HepG2 (cell line): Measurements from ENCODE around the gene AKAP12. TPM values are rescaled to one million over a fixed set of nuclear protein-coding genes. Genes with fewer than 3 reads are reported as not detected.
A peak's percentile ranks its signal among the peaks of the same experiment; 100 is the strongest.

Experiments used
- FOXJ3 ChIP-seq: sonication (generic); formaldehyde crosslinking; IDR thresholded peaks from 2 replicates; pipeline ENCODE4 v1.4.0; 2020; ENCODE audit warnings: missing genetic modification reagents, mild to moderate bottlenecking, borderline replicate concordance
- FOXP4 ChIP-seq: sonication (generic); formaldehyde crosslinking; IDR thresholded peaks from 2 replicates; pipeline ENCODE4 v1.4.0; 2020; ENCODE audit warnings: missing genetic modification reagents
- HDAC2 ChIP-seq: sonication (generic); formaldehyde crosslinking; IDR thresholded peaks from 2 replicates; pipeline ENCODE4 v1.4.0; 2020; ENCODE audit warnings: missing genetic modification reagents
- HMG20B ChIP-seq: conservative IDR thresholded peaks from 2 replicates; pipeline ENCODE4 v1.6.1; 2016; ENCODE audit warnings: missing genetic modification reagents, missing compliant biosample characterization
- PITX1 ChIP-seq: sonication (generic); formaldehyde crosslinking; IDR thresholded peaks from 2 replicates; pipeline ENCODE4 v1.5.1; 2020; ENCODE audit warnings: mild to moderate bottlenecking, missing genetic modification reagents
- SP5 ChIP-seq: IDR thresholded peaks from 2 replicates; pipeline ENCODE4 v1.6.1; 2016; ENCODE audit warnings: low read depth, borderline replicate concordance
- TEF ChIP-seq: sonication (generic); formaldehyde crosslinking; IDR thresholded peaks from 2 replicates; pipeline ENCODE4 v1.5.0; 2020; ENCODE audit warnings: missing genetic modification reagents
- ZNF883 ChIP-seq: sonication (generic); formaldehyde crosslinking; IDR thresholded peaks from 2 replicates; pipeline ENCODE4 v1.5.1; 2020; ENCODE audit warnings: mild to moderate bottlenecking, missing genetic modification reagents; ENCODE audit errors: not compliant biosample characterization
- polyA plus RNA-seq, 8 experiments: library from polyadenylated mRNA; depleted of rRNA in 3 of 8; stranded (reverse) in 7 of 8; unstranded in 1 of 8; fragments of >200 nt; fragmentation: Illumina TruSeq in 4 of 8; extraction: Trizol in 4 of 8; gene quantifications; 2 replicates each; pipeline versions ENCODE4 v1.2.1 to v1.2.3, GENCODE V29; 2011 to 2016; ENCODE audit warnings: low read depth in 4 of 8, missing spikeins in 1 of 8, mixed read lengths in 1 of 8; ENCODE audit not compliant: insufficient read depth in 1 of 8
- total RNA-seq, 5 experiments: library from RNA; depleted of rRNA; stranded (reverse); fragments of >200 nt; fragmentation: Illumina TruSeq; extraction: Trizol; gene quantifications; 2 replicates each; pipeline ENCODE4 v1.2.3, GENCODE V29; 2016; ENCODE audit warnings: low read depth in 1 of 5
- TF ChIP-seq, protein P1 (sequence below): sonication (generic); formaldehyde crosslinking; IDR thresholded peaks from 2 replicates; pipeline ENCODE4 v1.9.0; 2021; ENCODE audit warnings: missing genetic modification reagents, borderline replicate concordance
- TF ChIP-seq, protein P2 (sequence below): sonication (generic); formaldehyde crosslinking; conservative IDR thresholded peaks from 2 replicates; pipeline ENCODE4 v1.8.1; 2023; ENCODE audit warnings: missing genetic modification reagents

The AKAP12 gene
- total and polyA plus RNA-seq, 2 of the 13 experiments (the other 11 are each of a cell fraction or from before 2014, with no cell fraction given) = 10.6 to 19.0 TPM

DNA sequence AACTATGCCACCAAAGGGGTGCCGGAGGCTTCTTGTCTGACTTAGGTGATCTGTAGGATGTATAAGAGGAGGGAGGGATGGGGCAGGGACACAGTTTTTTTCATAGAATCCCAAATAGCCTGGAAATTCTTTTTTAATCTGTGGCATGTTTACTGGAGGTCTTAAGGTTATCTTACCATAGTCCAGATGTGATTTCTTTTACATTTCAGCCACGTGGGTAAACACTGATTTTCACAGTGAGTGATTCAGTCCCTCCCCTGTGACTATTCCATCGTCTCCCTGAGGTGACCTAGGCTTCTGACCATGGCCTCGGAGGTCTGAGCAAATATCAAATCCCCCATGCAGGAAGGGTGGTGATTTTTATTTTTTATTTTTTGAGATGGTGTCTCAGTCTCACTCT, 67.7 kb downstream of the AKAP12 start (continued):
- TF ChIP-seq, protein P1, sequence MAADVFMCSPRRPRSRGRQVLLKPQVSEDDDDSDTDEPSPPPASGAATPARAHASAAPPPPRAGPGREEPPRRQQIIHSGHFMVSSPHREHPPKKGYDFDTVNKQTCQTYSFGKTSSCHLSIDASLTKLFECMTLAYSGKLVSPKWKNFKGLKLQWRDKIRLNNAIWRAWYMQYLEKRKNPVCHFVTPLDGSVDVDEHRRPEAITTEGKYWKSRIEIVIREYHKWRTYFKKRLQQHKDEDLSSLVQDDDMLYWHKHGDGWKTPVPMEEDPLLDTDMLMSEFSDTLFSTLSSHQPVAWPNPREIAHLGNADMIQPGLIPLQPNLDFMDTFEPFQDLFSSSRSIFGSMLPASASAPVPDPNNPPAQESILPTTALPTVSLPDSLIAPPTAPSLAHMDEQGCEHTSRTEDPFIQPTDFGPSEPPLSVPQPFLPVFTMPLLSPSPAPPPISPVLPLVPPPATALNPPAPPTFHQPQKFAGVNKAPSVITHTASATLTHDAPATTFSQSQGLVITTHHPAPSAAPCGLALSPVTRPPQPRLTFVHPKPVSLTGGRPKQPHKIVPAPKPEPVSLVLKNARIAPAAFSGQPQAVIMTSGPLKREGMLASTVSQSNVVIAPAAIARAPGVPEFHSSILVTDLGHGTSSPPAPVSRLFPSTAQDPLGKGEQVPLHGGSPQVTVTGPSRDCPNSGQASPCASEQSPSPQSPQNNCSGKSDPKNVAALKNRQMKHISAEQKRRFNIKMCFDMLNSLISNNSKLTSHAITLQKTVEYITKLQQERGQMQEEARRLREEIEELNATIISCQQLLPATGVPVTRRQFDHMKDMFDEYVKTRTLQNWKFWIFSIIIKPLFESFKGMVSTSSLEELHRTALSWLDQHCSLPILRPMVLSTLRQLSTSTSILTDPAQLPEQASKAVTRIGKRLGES (CRISPR knock-in tag) = no peak
- TF ChIP-seq FOXJ3 = peak; percentile 23; the same call in 1 of the 2 replicates
- TF ChIP-seq ZNF883 = no peak
- TF ChIP-seq HDAC2 (CRISPR knock-in tag) = peak; percentile 47; the same call in 1 of the 2 replicates
- TF ChIP-seq TEF = no peak
- TF ChIP-seq SP5 = peak; percentile 72; the same call in 1 of the 2 replicates
- peak; percentile 98 for TF ChIP-seq HMG20B (CRISPR knock-in tag)
- TF ChIP-seq PITX1 = peak; percentile 46; the same call in 1 of the 2 replicates
- TF ChIP-seq FOXP4 (CRISPR knock-in tag) = peak; percentile 32; the same call in 1 of the 2 replicates
- TF ChIP-seq, protein P2, sequence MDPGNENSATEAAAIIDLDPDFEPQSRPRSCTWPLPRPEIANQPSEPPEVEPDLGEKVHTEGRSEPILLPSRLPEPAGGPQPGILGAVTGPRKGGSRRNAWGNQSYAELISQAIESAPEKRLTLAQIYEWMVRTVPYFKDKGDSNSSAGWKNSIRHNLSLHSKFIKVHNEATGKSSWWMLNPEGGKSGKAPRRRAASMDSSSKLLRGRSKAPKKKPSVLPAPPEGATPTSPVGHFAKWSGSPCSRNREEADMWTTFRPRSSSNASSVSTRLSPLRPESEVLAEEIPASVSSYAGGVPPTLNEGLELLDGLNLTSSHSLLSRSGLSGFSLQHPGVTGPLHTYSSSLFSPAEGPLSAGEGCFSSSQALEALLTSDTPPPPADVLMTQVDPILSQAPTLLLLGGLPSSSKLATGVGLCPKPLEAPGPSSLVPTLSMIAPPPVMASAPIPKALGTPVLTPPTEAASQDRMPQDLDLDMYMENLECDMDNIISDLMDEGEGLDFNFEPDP (CRISPR knock-in tag) = no peak
